ENCODE measurements around the gene ADARB2.

ADARB2 gene

GRCh38 chr10:1401071-1401965 lies 336.0 kb downstream of the ADARB2 start:
- Histone ChIP-seq H3K27ac (replicated peaks) (no peak overlapping the region), H3K27me3 (ENCODE audit: insufficient read depth, poor library complexity, severe bottlenecking) (no peaks in the 10 kb centered on the region), H3K4me3 (replicated peaks; ENCODE audit: insufficient read depth, low read length) (no peak overlapping the region)
- no peak for DNase-seq (ENCODE audit: low read depth in 1 of 2, low spot score in 1 of 2)
- TF ChIP-seq REST (IDR thresholded peaks at IDR 0.05; ENCODE audit: insufficient replicate concordance, low read depth) (no peak), GABPA (IDR thresholded peaks at IDR 0.05; ENCODE audit: low read depth) (no peak), CTCF (IDR thresholded peaks at IDR 0.05; ENCODE audit: insufficient read depth, low read length) (no peak), POLR2AphosphoS5 (IDR thresholded peaks at IDR 0.05; ENCODE audit: low read depth) (no peak), SPI1 (IDR thresholded peaks at IDR 0.05; ENCODE audit: borderline replicate concordance, low read depth) (no peak)

GRCh38 chr10:1400101-1401070 lies 336.9 kb downstream of the ADARB2 start:
- no peak for DNase-seq (ENCODE audit: low read depth in 1 of 2, low spot score in 1 of 2)
- TF ChIP-seq GABPA (IDR thresholded peaks at IDR 0.05; ENCODE audit: low read depth) (no peak), SPI1 (IDR thresholded peaks at IDR 0.05; ENCODE audit: borderline replicate concordance, low read depth) (no peak), POLR2AphosphoS5 (IDR thresholded peaks at IDR 0.05; ENCODE audit: low read depth) (no peak), CTCF (IDR thresholded peaks at IDR 0.05; ENCODE audit: insufficient read depth, low read length) (no peak), REST (IDR thresholded peaks at IDR 0.05; ENCODE audit: insufficient replicate concordance, low read depth) (no peak)
- H3K27me3 ChIP-seq (ENCODE audit: insufficient read depth, poor library complexity, severe bottlenecking): no peaks in the 10 kb centered on the region
- no peak overlapping the region for H3K4me3 ChIP-seq (replicated peaks; ENCODE audit: insufficient read depth, low read length)
- no peak overlapping the region for H3K27ac ChIP-seq (replicated peaks)

GRCh38 chr10:1399431-1400100 lies 337.8 kb downstream of the ADARB2 start:
- TF ChIP-seq POLR2AphosphoS5 (IDR thresholded peaks at IDR 0.05; ENCODE audit: low read depth) (no peak), SPI1 (IDR thresholded peaks at IDR 0.05; ENCODE audit: borderline replicate concordance, low read depth) (no peak), CTCF (IDR thresholded peaks at IDR 0.05; ENCODE audit: insufficient read depth, low read length) (no peak), REST (IDR thresholded peaks at IDR 0.05; ENCODE audit: insufficient replicate concordance, low read depth) (no peak), GABPA (IDR thresholded peaks at IDR 0.05; ENCODE audit: low read depth) (no peak)
- H3K27ac ChIP-seq (replicated peaks): no peak overlapping the region
- no peak for DNase-seq (ENCODE audit: low read depth in 1 of 2, low spot score in 1 of 2)

More at GRCh38 chr10:1399431-1400100, 337.8 kb downstream of the ADARB2 start:
- no peak overlapping the region for H3K4me3 ChIP-seq (replicated peaks; ENCODE audit: insufficient read depth, low read length)
- H3K27me3 ChIP-seq (ENCODE audit: insufficient read depth, poor library complexity, severe bottlenecking): no peaks in the 10 kb centered on the region

Measured in HL-60 (cell line).